Stimulated activated naive CD8-positive, alpha-beta T cell treated with anti-CD3 and anti-CD28 coated beads, Interleukin-15, Interleukin-2, amounts not matched to agents 100 U/mL and 50 U/mL, for 24 hours (primary cell): ENCODE measurements around the gene ZNF695.
A peak's percentile ranks its signal among the peaks of the same experiment; 100 is the strongest.
"Not testable (repeated sequence)": the region's sequence is repeated elsewhere in the genome, so short reads cannot be mapped to it uniquely, and the experiment has no call there.

Experiments
- ATAC-seq: fragments of 150-1000 bp; cut with Tn5 transposase; one replicate; pipeline ENCODE4 v1.10.0; 2021
- DNase-seq: peaks from one replicate; pipeline ENCODE4 v3.0.0; 2021

The ZNF695 gene

DNA sequence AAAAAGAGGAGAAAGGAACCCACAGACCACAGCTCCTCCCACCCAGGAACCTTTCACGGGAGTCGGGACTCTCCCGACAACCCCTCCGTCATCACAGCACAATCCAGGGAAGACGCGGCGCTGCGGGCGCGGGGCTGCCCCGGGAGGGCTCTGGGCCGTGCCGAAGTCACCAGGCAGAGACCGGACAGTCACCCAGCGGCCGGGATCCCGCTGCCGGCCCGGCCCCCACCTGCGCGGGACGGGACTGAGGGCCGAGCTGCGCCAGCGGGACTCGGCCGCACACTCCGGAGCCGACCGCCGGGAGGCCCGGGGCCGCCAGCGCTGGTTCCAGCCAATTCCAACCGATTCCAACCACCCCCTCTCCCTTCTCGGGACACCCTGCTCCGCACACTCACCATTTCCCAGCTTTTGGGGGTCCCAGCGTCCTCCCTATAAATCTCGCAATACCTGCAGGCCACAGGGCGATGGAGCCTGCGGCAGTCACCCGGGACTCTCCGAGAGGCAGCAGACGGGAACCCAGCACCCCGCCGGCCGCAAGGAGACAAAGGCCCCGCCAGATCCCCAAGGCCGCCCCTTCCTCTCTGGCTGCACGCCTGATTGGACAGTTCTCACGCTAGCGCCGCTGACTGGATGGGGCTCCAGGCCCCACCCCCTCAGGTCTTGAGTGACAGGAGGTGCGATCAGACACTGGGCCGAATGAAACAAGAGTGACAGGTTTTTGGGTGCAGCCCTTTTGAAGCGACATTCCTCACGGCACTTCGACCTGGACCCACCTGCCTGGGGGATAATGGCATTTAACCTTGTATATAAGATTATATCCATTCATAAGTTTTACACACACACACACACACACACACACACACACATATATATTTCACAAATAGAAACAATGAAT lies at the start of gene ZNF695:
TSS of gene ZNF695 (minus strand) at position 547 of the 895 bp plus-strand sequence. CDS start at position 398, 149 bp downstream.
- peak; percentile 96 for ATAC-seq
- peak; percentile 66 for DNase-seq

GRCh38 chr1:247056071-247056470 lies 48.2 kb upstream of the ZNF695 start:
- DNase-seq (no peak), ATAC-seq (no peak)

- ATAC-seq (no peak), DNase-seq (no peak)
Observed at GRCh38 chr1:247054992-247055415, 47.1 kb upstream of the ZNF695 start.

- ATAC-seq (no peak), DNase-seq (no peak)
Observed at GRCh38 chr1:247047702-247048101, 39.8 kb upstream of the ZNF695 start.

DNA sequence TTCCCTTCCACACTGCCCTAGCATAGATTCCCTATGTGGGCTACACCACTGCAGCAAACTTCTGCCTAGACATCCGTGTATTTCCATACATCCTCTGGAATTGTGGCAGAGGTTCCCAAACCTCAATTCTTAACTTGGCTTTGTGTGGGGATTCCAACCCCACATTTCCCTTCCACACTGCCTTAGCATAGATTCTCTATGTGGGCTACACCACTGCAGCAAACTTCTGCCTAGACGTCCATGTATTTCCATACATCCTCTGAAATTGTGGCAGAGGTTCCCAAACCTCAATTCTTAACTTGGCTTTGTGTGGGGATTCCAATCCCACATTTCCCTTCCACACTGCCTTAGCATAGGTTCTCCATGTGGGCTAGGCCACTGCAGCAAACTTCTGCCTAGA lies 39.4 kb upstream of the ZNF695 start:
- ATAC-seq = no peak

DNA sequence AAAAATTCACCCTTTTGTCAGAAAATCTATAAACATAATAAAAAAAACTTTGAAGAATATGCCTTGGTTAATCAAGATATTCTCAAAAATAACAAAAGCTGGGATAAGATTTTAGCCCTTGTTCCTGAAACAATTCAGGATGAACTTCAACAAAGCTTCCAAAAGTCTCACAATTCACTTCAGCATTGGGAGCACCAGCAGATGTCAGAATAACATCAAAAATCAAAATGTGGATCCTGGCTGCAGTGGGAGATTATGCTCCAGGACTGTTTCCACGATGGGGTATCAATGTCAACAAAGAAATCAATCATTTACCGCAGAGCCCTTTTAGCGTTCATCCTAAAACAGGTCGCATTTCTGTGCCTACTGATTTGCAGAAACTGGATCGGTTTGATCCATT lies 35.5 kb upstream of the ZNF695 start:
- DNase-seq (no peak), ATAC-seq (no peak)

More for the DNA sequence above, 39.4 kb upstream of the ZNF695 start:
- no peak for DNase-seq

GRCh38 chr1:247037511-247038320 lies 29.9 kb upstream of the ZNF695 start:
- ATAC-seq (no peak), DNase-seq (no peak)

DNA sequence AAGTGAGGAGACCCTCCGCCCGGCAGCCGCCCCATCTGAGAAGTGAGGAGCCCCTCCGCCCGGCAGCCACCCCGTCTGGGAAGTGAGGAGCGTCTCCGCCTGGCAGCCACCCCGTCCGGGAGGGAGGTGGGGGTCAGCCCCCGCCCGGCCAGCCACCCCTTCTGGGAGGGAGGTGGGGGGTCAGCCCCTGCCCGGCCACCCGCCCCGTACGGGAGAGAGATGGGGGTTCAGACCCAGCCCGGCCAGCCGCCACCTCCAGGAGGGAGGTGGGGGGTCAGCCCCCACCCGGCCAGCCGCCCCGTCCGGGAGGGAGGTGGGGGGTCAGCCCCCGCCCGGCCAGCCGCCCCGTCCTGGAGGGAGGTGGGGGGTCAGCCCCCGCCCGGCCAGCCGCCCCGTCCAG lies 24.4 kb upstream of the ZNF695 start:
- not testable (repeated sequence) for ATAC-seq, DNase-seq

DNA sequence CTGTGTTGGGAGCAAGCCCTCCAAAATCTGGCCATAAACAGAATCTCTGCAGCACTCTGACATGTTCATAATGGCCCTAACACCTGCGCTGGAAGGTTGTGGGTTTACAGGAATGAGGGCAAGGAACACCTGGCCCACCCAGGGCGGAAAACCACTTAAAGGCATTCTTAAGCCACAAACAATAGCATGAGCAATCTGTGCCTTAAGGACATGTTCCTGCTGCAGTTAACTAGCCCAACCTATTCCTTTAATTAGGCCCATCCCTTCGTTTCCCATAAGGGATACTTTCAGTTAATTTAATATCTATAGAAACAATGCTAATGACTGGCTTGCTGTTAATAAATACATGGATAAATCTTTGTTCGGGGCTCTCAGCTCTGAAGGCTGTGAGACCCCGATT lies 16.8 kb upstream of the ZNF695 start:
- not testable (repeated sequence) for ATAC-seq, DNase-seq

GRCh38 chr1:247013391-247013790 lies 5.5 kb upstream of the ZNF695 start:
- ATAC-seq = no peak
- no peak for DNase-seq

GRCh38 chr1:247008406-247008799 lies 546 bp upstream of the ZNF695 start:
- ATAC-seq = no peak
- DNase-seq = no peak

DNA sequence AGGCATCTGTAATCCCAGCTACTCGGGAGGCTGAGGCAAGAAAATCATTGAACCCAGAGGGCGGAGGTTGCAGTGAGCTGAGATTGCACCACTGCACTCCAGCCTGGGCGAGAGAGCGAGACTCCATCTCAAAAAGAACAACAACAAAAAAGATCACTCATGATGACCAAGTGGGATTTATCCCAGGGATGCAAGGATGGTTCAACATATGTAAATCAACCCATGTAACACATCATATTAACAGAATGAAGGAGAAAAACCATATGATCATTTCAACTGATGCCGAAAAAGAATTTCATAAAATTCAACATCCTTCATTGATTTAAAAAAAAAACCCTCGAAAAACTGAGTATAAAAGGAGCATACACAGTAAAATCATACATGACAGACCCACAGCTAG lies 3.8 kb downstream of the ZNF695 start:
- not testable (repeated sequence) for ATAC-seq, DNase-seq

GRCh38 chr1:246989901-246990300 lies 18.0 kb downstream of the ZNF695 start:
- ATAC-seq (no peak), DNase-seq (no peak)

- ATAC-seq (no peak), DNase-seq (no peak)
Observed at GRCh38 chr1:246988316-246988715, 19.5 kb downstream of the ZNF695 start.

- DNase-seq (no peak), ATAC-seq (no peak)
Observed at GRCh38 chr1:246987083-246987690, 20.7 kb downstream of the ZNF695 start.

GRCh38 chr1:246978785-246979184 lies 29.1 kb downstream of the ZNF695 start:
- ATAC-seq = no peak
- no peak for DNase-seq

DNA sequence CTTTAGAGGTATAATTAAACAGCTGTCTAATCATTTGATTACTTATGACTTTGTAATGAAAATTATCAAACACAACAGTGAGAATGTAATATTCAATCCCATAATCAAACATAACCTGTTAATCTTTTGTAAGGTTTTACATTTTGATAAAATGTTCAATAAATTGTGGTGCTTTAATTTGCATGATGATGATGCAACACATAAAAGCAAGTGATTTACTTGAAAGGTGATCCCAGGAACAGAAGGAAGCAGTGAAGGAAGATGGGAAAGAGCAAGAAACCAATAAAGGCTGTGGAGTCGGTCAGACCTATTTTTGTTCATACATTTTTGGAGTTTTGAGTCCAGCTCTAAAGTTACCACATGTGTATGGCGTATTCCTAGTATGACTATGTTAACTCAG lies 29.6 kb downstream of the ZNF695 start:
- no peak for DNase-seq
- ATAC-seq = no peak

DNA sequence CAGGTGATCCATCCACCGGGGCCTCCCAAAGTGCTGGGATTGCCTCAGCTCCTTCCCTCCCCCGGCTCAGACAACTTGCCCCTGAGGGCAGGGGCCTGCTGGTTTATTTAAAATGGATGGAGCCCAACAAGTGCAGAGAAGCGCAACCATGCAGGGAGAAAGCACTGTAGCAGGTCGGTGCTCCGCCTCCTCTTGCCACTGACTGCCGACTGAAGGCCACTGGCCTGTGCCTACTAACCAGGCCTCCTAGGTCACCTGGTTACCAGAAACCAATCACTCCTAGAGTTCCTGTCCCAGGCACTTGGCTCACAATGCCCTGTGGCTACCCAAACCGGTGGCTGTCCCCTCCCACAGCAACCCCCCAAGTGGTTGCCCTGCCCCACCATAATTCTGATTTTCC lies 35.9 kb downstream of the ZNF695 start:
- DNase-seq (no peak), ATAC-seq (no peak)

- DNase-seq (peak; percentile 59), ATAC-seq (no peak)
Observed at GRCh38 chr1:246971090-246971721, 36.7 kb downstream of the ZNF695 start.

- no peak for DNase-seq
- no peak for ATAC-seq
Observed at GRCh38 chr1:246969621-246970020, 38.2 kb downstream of the ZNF695 start.

DNA sequence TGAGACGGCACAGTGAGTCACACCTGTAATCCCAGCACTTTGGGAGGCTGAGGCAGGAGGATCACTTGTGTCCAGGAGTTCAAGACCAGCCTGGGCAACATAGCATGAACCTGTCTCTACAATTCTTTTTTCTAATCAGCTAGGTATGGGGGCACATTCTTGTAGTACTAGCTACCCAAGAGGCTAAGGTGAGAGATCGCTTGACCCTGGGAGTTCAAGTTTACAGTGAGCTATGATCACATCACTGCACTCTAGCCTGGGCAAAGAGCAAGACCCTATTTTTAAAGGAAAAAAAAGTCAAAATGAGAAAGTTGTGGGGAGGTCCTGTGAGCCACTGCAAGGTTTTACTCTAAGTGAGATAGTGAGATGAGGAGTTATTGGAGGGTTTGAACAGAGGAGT lies 41.4 kb downstream of the ZNF695 start:
- DNase-seq = no peak
- no peak for ATAC-seq
